ENCODE data around the gene ZNF532.
"Not testable (repeated sequence)": the region's sequence is repeated elsewhere in the genome, so short reads cannot be mapped to it uniquely, and the experiment has no call there.

The ZNF532 gene

DNA sequence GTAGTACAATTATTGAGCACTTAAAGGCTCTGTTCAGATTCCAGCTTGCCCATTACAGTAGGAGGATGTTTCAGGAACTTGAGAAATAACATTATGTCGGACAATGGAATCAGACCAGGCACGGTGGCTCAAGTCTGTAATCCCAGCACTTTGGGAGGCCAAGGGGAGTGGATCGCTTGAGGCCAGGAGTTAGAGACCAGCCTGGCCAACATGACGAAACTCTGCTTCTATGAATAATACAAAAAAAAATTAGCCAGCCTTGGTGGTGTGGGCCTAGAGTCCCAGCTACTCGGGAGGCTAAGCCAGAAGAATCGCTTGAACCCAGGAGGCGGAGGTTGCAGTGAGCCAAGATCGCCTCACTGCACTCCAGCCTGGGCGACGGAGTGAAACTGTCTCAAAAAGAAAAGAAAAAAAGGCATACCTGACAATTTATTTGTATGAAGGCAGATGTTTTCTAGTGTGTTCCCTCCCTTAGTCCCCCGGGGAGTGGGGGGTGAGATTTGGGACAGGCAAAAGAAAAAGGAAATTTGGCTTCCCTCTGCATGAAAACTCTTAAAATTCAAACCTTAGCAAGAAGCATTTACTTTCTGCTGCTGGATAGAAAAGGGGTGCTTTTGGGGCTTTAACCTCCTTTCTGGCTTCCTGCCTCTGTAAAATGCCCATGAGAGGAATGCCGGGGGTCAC lies 13.7 kb upstream of the ZNF532 start:
- DNase-seq (ENCODE audit: low spot score): no peak

DNA sequence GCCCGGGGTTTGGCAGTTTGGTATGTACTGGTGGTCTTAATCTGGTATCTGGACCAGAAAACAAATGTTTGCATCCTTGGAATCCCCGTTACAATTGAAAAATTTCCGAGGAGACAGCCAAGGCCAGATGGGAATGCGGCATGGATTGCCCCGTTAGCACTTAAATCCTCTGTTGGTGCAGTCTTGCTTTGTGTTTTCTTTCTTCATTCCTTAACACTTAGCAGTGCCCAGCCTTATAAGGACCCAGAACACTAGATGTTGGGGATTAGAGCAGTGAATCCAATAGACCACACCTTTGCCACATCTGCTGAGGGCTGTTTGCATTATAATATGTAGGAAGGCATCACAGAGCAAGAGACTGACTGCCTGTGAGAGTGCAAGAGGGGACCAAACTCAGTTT lies 12.8 kb upstream of the ZNF532 start:
- no peak for DNase-seq (ENCODE audit: low spot score)

DNA sequence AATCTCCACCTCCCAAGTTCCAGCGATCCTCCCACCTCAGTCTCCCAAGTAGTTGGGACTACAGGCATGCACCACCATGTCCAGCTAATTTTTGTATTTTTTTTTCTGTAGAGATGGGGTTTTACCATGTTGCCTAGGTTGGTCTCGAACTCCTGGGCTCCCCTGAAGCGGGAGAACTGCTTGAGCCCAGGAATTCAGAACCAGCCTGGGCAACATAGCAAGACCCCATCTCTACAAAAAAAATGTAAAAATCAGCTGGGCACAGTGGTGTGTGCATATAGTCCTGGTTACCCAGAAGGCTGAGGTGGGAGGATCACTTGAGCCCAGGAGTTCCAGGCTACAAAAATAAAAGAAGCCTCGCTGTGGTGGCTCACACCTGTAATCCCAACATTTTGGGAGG lies 12.0 kb upstream of the ZNF532 start:
- DNase-seq (ENCODE audit: low spot score): no peak

DNA sequence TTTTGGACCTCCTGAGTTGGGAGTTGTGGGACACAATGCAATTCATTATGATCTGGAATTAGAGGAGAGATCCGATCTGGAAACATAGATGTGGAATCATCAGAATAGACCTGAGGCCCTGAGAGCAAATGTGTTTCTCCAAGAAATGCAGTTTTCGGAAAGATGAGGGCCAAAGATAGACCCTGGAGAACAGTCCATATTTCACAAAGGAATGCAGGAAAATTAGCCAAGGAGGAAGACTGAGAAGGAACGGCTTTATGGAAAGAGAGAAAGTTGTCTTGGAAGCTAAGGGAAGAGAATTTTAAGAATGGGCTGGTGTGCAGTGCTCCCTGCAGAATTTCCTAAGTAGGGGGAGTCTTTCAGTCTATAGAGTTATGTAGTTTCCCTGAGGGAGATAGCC lies 11.1 kb upstream of the ZNF532 start:
- no peak for DNase-seq (ENCODE audit: low spot score)

DNA sequence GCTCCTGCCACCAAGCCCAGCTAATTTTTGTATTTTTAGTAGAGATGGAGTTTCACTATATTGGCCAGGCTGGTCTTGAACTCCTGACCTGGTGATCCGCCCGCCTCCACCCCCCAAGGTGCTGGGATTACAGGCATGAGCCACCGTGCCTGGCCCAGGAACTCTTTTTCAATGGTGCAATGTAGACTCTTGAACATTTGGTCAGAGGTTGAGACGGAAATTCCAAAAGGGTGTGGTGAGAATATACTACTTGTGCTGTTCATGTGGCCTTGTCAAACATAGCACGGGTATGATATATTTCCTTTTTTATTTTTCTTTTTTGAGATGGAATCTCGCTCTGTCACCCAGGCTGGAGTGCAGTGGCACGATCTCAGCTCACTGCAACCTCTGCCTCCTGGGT lies 9.2 kb upstream of the ZNF532 start:
- not testable (repeated sequence) for DNase-seq (ENCODE audit: low spot score)

DNA sequence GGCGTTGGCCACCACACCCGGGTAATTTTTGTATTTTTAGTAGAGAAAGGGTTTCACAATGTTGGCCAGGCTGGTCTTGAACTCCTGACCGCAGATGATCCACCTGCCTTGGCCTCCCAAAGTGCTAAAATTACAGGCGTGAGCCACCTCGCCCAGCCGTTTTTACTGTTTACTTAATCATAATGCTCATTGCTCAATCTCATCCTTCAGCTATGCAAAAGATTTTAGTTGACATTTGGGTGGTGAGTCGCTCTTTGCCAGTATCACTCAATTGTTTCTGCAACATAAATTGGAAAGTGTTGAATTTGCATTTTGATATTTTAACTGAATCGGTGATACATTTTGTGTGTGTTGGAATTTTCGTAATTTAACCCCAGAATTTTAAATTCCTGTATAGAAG lies 7.8 kb upstream of the ZNF532 start:
- no peak for DNase-seq (ENCODE audit: low spot score)

DNA sequence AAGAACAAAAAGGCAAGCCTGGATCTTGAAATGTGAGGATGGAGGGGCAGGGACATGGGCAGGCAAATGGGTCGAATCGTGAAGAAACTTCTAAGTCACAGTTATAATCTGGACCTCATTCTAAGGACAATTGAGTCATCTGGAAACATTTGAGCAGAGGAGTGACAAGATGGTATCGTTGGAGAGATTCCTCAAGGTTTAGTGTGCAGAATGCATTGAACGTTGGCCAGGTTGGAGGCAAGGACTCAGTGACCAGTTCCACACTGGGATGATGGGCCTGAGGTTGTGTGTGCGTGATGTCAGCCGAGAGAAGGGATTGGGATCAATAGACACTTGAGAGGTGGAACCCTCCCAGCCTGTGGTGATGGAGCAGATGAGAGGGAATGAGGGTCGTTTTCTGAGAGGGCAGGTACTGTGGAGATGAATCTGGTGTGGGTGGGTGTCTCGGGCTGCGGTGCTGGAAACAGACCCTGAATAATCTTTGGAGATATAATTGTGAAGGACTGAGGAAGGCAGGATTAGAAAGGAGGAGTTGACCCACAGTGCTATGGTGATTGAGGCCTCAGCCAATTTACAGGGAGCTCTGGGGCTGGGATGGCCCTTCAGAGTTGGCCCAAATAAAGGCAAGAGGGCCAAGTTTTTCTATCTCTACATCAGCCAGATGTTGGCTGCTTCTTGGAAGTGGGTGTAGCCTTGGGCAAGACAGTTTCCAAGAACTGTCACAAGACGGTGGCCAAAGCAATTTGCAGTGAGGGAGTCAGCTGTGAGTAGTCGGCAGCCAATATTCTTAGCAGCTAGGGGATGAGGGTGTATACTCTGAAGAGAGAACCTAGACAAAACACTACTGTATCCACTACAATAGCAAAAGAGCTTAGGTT lies 5.8 kb upstream of the ZNF532 start:
- no peak for DNase-seq (ENCODE audit: low spot score)

DNA sequence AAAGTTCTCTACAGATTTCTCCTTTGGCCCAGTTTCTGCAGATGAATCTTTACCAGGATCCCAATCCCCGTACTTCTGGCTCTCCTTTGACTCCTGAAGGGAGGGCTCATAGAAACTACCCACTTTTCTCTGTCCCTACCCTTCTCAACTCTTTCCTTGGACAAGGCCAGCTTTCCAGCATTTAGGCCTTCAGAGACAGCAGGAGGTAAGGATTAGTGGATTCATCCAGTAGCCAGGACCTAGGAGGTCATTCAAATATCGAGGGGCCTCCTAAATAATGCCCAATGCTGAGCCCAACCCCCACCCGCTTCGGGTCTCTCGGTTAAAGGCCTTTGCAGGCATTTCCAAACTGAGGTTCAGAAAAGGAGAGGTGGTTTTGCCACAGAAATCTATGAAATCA lies 4.8 kb upstream of the ZNF532 start:
- no peak for DNase-seq (ENCODE audit: low spot score)

DNA sequence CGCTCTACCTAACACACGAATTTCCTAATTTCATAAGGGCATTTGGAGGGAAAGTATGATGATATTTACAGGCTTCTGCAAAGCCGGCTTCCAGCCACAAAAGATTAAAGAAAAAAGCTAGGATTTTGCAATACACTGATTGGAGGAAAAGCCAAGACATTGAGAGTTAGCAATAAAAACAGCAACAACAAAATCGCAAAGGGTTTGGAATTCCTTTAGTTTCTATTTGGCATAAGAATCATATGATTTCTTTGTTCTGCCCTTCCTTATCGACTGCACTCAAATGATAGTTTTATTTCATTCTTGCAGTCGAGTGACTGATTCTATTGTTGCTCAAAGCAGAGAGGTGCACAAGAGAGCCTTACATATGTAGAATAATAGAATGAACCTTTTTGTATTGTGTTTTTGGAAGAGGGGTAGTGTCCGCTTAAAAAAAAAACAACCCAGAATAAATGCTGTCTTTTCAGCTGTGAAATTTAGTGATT lies 3.9 kb upstream of the ZNF532 start:
- no peak for DNase-seq (ENCODE audit: low spot score)

DNA sequence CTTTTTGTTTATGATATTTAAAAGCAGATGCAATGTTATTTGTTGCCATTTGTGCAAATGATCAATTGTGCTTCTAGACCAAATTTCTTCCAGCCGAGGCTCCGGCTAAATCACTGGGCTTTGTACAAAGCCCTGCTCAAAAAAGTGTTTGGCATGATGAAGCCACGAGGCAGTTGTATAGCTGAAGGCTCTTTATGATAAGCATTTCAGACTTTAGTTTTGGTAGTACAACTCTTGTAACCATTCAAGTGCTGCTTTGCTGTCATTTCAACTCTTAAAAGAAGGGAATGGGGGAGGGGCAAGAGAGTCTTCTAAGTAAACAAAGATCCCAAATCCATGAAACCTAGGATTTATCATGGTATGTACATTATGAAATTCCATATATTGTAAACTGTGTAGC lies 3.3 kb upstream of the ZNF532 start:
- no peak for DNase-seq (ENCODE audit: low spot score)

DNA sequence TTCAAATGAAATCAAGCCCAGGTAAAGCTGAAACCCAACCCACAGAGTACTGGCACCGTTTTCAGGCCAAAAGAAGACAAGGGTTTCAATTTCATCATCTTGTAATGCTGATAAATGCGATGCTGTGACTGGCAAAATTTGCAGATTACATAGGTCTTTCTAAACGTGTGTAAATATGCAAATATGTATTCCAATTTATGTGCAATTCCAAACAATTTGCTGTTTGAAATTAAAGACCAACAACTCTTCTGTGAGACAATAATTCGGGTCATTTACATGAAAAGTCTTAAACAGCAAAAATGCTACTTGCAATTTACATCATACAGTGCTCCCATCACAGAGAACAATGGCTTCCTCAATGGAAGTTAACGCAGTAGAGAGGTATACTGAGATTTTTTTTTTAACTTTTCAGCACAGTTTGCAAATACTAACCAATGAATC lies 2.8 kb upstream of the ZNF532 start:
- no peak for DNase-seq (ENCODE audit: low spot score)

DNA sequence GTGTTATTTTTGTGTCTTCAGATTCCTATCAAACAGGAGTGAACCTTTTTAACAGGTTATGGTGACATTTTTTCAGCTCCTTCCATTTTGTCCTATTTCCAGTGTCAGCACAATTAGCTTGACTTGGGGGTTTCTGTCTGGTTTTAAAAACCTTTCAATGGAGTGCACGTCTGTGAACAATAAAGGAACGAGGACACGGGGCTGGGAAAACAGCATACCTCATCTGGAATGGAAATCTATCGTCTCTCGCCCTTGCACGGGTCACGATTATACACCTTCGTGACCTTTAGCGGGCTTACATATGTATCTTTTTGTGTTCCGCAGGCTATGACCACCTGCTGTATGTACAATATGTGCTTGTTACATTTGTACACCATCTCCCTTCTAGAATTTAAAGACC lies 2.3 kb upstream of the ZNF532 start:
- no peak for DNase-seq (ENCODE audit: low spot score)

DNA sequence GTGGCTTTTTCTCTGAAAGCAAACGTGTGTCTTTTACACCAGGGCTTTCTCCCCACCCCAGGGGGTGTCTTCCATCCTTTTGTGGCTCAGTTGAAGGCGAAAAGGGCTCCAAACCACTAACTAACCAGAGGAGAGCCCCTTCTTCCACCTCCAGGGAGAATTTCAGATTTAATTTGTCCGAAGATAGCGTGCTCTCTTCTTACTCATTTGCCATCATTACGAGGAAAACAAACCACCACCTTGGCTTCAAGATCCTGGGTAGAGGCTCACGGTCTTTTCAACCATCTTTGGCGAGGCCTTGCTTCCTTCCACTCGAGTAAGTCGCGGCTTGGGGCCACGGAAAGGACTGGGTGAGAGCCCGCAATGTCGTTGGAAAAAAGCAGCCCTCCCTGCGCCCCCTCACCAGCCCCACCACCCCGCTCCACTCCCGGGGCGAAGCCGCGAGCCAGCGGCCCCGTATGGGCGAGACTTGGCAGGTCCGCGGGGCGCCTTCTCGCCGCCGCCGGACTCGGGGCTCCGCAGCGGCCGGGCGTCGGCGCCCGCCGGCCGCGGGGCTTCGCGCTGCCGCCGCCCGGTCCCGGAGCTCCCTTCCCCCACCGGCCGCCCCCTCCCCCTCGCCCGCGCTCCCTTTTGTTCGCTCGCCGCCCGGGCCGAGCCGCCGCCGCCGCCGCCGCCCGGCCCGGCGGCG lies 1.7 kb upstream of the ZNF532 start:
- DNase-seq (ENCODE audit: low spot score): no peak

DNA sequence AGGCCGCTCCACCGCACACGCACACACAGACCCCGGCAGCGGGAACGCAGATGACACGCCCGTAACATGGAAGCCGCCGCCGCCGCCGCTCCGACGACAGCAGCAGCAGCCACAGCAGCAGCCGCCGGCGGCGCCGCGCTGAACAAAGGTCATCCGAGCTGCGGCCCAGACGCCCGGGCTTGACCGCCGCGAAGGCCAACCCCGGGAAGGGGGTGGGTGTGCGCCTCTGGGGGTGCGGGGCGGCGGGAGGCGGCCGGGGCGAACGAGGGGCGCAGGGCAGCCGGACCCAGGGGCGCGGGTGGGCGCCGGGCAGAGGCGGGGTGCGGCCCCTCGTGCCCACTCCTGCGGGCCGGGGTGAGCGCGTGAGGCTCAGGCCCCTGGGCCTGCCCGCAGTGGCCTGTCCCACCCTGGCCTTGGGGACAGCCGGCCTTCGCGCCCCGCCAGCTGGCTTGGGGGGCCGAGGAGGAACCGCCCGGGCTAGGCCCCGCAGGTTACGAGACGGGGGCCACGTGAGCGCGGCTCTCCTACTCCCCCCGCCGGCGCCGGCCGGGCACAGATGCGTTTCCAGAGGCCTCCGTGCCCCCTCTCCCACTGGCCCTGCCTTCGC lies 1.0 kb upstream of the ZNF532 start:
- DNase-seq (ENCODE audit: low spot score): no peak

DNA sequence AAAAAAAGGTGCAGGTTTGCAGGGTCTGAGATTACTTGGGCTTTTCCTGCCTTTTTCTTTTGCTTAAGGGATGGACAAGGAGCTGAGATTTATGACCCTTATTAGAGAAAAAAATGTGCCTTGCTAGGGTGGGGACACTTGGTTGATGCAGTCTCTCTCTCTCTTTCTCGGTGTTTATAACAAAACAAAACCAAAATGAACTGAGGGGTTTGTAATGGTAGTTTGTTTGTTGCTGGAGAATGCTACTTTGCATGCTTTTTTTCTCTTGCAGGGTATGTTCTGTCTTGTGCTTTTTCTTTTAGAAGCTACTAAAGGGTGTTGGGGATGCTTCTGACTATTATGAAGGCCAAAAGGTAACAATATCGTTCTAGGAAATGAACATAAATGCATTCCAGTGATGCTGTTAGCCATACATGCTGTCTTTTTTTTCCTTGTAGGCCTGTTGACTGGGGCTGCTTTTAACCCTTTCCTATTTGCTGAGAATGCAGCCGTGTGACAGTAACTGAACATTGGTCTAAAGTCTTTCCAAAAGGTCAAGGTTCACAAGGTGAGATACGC lies 435 bp downstream of the ZNF532 start:
- DNase-seq (ENCODE audit: low spot score): no peak

DNA sequence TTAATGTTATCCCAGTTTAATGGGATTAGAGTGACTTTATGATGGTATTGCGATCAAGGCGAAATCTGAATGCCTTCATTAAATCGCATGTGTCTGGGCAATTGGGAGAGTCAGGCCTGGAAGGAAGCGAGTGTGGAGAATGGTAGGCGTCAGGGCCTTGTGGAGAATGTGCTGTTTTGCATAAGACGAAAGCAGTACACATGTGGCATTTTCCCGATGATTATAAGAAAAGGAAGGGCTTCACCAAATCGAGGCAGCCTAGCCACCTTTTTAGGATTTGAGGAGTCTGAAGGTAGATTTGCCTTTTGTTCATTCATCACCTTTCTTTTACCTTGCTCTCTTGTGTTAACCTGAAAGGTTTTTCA lies 1.0 kb downstream of the ZNF532 start:
- no peak for DNase-seq (ENCODE audit: low spot score)

DNA sequence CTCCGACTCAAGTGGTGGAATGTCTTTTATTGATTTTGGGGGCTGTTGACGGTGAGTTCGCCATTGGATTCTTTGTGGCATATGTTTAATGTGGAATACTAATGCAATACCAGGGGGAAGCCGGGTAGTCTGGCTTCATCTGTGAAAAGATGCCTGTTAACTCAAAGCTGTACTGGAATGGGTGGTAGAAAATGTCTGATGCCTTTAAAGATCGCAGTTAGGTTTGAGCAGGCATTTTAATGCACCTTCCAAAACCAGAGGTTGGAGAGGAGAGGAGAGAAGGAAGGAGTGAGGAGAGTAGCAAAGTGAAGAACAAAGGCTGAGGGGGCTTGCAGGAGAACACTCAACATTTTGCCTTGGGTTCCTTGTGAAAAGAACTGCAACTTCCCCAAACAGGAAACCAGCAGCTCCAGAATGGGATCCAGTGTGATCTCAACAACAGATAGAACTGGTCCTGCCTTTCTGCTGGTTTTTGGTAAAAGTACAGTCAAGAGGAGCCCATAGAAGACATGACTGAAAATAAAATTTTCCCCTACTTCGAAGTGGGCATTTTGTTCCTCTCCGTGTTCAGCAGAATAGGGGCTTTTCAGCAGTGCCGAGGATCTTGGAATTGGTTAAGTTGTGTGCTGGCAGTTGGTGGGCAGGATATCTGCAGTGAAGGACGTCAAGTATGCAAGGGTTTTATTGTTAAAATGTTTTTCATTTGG lies 1.5 kb downstream of the ZNF532 start:
- no peak for DNase-seq (ENCODE audit: low spot score)

DNA sequence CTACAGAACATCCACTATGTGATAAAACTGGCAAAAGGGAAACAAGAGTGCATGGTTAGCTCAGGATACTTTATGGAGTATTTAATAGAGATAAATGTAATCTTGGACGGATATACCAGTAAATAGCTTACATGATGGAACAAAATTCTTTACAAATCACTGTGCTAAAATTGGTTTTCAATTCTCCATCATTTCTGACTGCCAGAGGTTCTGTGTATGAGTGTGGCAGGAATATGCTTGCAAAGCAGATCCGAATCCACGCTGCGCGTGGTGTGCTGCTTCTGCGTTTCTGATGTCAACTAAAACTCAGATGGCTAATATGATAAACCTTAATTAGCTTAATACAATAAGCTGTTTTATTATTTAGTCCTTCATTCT lies 2.1 kb downstream of the ZNF532 start:
- DNase-seq (ENCODE audit: low spot score): no peak

DNA sequence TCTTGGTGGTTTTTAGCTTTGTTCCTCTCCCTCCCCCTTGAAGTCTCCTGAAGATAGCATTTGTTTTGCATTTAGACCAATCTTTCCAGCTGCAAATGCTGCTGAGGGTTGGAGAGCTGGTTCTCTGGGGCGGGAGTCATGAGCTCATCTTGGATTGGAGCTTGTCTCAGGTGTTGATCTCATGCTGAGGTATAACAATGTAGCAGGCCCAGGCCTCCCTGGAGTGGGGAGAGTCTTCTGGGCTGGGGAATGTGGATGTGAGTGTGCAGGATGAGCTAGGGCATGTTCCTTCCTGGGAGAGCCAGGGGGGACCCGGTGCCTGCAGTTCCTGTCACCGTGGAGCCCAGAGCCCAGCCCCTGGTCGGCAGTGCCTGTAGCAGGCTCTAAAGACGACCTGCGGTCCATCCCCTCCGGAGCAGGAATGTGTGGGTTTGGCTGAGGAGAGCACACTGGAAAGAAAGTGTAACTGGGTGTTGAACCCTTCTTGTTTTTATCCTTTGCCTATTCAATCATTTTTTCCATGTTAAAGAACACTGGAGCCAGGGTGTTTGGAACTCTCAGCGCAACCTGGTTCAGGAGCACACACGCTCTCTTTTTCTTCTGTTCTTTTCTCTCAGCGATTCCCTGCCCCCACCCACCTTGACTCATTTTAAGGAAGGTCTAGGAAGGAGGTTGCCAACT lies 2.7 kb downstream of the ZNF532 start:
- no peak for DNase-seq (ENCODE audit: low spot score)

DNA sequence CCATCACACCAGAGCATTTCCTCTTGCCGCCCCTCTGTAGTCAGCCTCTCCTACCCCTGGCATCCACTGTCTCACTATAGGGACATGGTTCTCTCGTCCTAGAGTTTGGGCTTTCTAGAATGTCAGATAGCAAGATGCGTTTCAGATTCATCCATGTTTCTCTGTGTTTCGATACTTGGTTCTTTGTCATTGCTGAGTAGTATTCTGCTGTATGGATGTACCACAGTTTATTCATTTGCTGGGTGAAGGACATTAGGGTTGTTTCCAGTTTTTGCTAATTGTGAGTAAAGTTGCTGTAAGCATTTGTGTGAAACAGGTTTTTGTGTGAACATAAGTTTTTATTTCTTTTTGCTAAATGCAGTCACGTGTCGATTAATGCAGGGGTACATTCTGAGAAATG lies 3.8 kb downstream of the ZNF532 start:
- no peak for DNase-seq (ENCODE audit: low spot score)

DNA sequence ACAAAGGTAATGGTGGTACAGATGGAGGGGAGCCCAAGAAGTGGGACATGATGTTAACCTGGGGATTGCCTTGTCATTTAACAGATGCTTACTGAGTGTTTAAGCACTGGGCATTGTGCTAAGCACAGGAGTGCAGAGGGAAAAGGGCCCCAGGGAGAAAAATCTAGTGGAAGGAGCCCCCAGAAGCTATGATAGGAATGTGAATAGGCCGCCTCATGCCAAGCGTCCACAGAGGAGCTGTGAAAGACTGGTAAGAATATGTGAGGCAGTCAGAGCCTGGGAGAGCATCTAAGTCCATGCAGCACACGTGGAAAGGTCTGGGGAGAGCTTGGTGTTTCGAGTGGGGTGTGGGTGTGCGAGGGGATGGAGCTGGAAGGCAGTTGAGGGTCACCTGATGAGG lies 5.5 kb downstream of the ZNF532 start:
- DNase-seq (ENCODE audit: low spot score): no peak

All from hematopoietic multipotent progenitor cell treated with erythropoietin and hydrocortisone succinate and interleukin-3 and kit ligand, for 17 days (in vitro differentiated cells).